Endodermal cell (in vitro differentiated cells): ENCODE data around the gene SPNS3. TPM values are rescaled to one million over a fixed set of nuclear protein-coding genes. Genes with fewer than 3 reads are reported as not detected.

Experiments
- DNase-seq: peaks from one replicate; pipeline ENCODE4 v3.0.0-alpha.2; 2017
- H3K27ac ChIP-seq: 2 replicates; pipeline ENCODE4 v1.5.1; 2013; ENCODE audit warnings: mild to moderate bottlenecking, low read depth, low read length, moderate library complexity
- H3K27me3 ChIP-seq: 2 replicates; pipeline ENCODE4 v1.6.1; 2013; ENCODE audit warnings: mild to moderate bottlenecking, low read length, moderate library complexity; ENCODE audit not compliant: insufficient read depth, control insufficient read depth, poor library complexity, severe bottlenecking
- H3K36me3 ChIP-seq: 2 replicates; pipeline ENCODE4 v1.7.0; 2013; ENCODE audit warnings: mild to moderate bottlenecking, low read length, moderate library complexity; ENCODE audit not compliant: control insufficient read depth, insufficient read depth
- H3K4me1 ChIP-seq: one replicate; pipeline ENCODE4 v1.7.0; 2013; ENCODE audit warnings: low read length; ENCODE audit not compliant: control insufficient read depth, insufficient read depth
- H3K4me3 ChIP-seq: 2 replicates; pipeline ENCODE4 v1.5.1; 2013; ENCODE audit warnings: mild to moderate bottlenecking, low read length, moderate library complexity
- H3K9ac ChIP-seq: 2 replicates; pipeline ENCODE4 v1.6.1; 2013; ENCODE audit warnings: mild to moderate bottlenecking, low read length, moderate library complexity; ENCODE audit not compliant: poor library complexity, severe bottlenecking; ENCODE audit errors: extremely low read depth
- H3K9me3 ChIP-seq: 2 replicates; pipeline ENCODE4 v1.6.1; 2013; ENCODE audit warnings: mild to moderate bottlenecking, low read length, moderate library complexity; ENCODE audit not compliant: control insufficient read depth
- H3K27ac Mint-ChIP-seq: 2 replicates; pipeline ENCODE4 v1.8.0; 2020; ENCODE audit warnings: mixed read lengths
- H3K27me3 Mint-ChIP-seq: 2 replicates; pipeline ENCODE4 v1.8.0; 2021; ENCODE audit warnings: mild to moderate bottlenecking, mixed read lengths; ENCODE audit not compliant: insufficient read depth
- H3K36me3 Mint-ChIP-seq: 2 replicates; pipeline ENCODE4 v1.8.0; 2020; ENCODE audit warnings: low read depth, mixed read lengths
- H3K4me1 Mint-ChIP-seq: 2 replicates; pipeline ENCODE4 v1.8.0; 2020; ENCODE audit warnings: mixed read lengths
- H3K4me3 Mint-ChIP-seq: 2 replicates; pipeline ENCODE4 v1.8.0; 2020; ENCODE audit warnings: mild to moderate bottlenecking, moderate library complexity, mixed read lengths
- H3K9me3 Mint-ChIP-seq: 2 replicates; pipeline ENCODE4 v1.8.0; 2020; ENCODE audit warnings: mild to moderate bottlenecking, mixed read lengths
- WGBS, 2 experiments: methylation state at CpG; one replicate each; pipeline versions ENCODE4 v1.1.5 to v1.1.7; 2013; ENCODE audit warnings: missing lambda C conversion rate in 2 of 2, mixed read lengths in 1 of 2; ENCODE audit not compliant: insufficient coverage in 1 of 2, insufficient read length in 1 of 2; 5-methylcytosine and 5-hydroxymethylcytosine counted together
- total RNA-seq, 2 donors: library from RNA; stranded (reverse); fragmentation: NEBNext Ultra II Directional in 1 of 2; extraction: Animal tissue kit (Norgen Biotek cat#: 25700) in 1 of 2; gene quantifications; 2 replicates in 1 of 2; 3 replicates in 1 of 2; pipeline ENCODE4 v1.2.1, GENCODE V29; 2021
- TF ChIP-seq, protein P1 (sequence below): fragments of 200-600 bp; sonication (generic); conservative IDR thresholded peaks from 2 replicates; pipeline ENCODE4 v1.5.0; 2021; ENCODE audit warnings: antibody characterized with exemption, mild to moderate bottlenecking

The SPNS3 gene
- total RNA-seq, 2 donors from 2014 or later: not detected

DNA sequence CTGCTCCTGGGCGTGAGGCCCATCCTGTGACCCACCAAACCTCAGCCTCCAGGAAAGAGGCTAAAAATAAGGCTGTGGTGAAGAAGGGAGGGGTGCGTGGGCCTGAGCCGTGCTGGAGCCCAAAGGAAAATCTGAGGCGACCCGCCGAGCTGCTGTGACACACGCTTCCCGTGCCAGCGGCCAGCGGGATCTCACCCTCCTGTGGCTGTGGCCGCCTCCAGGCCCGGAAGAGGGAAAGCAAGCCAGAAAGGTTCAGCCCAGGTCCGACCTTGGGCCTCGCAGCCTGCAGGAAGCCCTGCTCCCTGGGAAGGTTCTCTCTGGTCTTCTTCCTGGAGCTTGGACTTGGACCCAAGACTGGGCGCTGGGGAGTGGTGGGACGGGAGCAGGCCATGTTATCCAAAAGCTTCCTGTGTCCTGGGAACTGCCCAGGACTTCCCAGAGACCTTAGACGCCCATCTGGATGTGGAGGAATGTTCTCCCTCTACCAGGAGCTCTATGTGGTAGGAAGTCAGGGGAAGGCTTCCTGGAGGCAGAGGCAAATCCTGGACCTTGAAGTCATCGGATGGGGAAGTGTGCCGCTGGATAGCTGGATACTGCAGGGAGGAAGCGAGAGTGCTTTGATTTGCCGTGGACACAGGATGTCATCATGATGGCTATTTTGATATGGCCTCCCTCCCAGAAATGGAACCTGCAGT, 76.3 kb downstream of the SPNS3 start:
- H3K4me3 Mint-ChIP-seq: no peak overlapping the region
- no peak for DNase-seq
- no peak overlapping the region for H3K4me3 ChIP-seq

DNA sequence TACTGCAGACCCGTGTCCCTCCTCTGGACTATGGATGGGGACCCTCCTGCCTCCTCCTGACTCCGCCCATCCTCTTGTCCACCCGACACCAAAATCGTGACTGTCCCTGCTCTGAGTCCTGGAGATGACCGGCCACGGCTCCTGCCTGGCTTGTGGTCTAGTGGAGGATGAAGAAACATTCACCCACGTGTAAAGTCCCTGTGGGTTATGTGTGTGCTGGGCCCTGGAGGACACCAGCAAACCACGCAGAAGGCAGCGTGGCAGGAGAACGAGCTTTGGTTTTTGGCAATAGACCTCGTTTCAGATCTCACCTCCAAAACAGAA, 76.8 kb downstream of the SPNS3 start:
- no peak for DNase-seq
- Mint-ChIP-seq H3K4me3 (no peak overlapping the region), H3K4me1 (no peaks in the 10 kb centered on the region), H3K27me3 (peaks cover 9% of the 10 kb centered on the region), H3K27ac (no peak overlapping the region), H3K9me3 (no peaks in the 10 kb centered on the region), H3K36me3 (no peaks in the 10 kb centered on the region)
- Histone ChIP-seq H3K9ac (no peak overlapping the region), H3K27me3 (no peaks in the 10 kb centered on the region), H3K4me3 (no peak overlapping the region), H3K27ac (no peak overlapping the region), H3K9me3 (no peaks in the 10 kb centered on the region), H3K36me3 (no peaks in the 10 kb centered on the region), H3K4me1 (no peaks in the 10 kb centered on the region)
- TF ChIP-seq, protein P1, sequence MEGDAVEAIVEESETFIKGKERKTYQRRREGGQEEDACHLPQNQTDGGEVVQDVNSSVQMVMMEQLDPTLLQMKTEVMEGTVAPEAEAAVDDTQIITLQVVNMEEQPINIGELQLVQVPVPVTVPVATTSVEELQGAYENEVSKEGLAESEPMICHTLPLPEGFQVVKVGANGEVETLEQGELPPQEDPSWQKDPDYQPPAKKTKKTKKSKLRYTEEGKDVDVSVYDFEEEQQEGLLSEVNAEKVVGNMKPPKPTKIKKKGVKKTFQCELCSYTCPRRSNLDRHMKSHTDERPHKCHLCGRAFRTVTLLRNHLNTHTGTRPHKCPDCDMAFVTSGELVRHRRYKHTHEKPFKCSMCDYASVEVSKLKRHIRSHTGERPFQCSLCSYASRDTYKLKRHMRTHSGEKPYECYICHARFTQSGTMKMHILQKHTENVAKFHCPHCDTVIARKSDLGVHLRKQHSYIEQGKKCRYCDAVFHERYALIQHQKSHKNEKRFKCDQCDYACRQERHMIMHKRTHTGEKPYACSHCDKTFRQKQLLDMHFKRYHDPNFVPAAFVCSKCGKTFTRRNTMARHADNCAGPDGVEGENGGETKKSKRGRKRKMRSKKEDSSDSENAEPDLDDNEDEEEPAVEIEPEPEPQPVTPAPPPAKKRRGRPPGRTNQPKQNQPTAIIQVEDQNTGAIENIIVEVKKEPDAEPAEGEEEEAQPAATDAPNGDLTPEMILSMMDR: no peak
- WGBS, 2 experiments: 88% methylated on average over 6 to 11 of the region's 11 CpGs

More for the DNA sequence above, 76.3 kb downstream of the SPNS3 start:
- 91 to 92% methylated on average over 18 to 21 of the region's 21 CpGs for WGBS, 2 experiments
- peaks cover 9% of the 10 kb centered on the region for H3K27me3 Mint-ChIP-seq
- no peaks in the 10 kb centered on the region for H3K36me3 Mint-ChIP-seq
- Histone ChIP-seq H3K27me3 (no peaks in the 10 kb centered on the region), H3K9me3 (no peaks in the 10 kb centered on the region), H3K4me1 (no peaks in the 10 kb centered on the region), H3K36me3 (no peaks in the 10 kb centered on the region), H3K9ac (no peak overlapping the region), H3K27ac (no peak overlapping the region)
- peaks cover 2% of the 10 kb centered on the region for H3K4me1 Mint-ChIP-seq
- H3K9me3 Mint-ChIP-seq: no peaks in the 10 kb centered on the region
- TF ChIP-seq, protein P1: no peak
- no peak overlapping the region for H3K27ac Mint-ChIP-seq

DNA sequence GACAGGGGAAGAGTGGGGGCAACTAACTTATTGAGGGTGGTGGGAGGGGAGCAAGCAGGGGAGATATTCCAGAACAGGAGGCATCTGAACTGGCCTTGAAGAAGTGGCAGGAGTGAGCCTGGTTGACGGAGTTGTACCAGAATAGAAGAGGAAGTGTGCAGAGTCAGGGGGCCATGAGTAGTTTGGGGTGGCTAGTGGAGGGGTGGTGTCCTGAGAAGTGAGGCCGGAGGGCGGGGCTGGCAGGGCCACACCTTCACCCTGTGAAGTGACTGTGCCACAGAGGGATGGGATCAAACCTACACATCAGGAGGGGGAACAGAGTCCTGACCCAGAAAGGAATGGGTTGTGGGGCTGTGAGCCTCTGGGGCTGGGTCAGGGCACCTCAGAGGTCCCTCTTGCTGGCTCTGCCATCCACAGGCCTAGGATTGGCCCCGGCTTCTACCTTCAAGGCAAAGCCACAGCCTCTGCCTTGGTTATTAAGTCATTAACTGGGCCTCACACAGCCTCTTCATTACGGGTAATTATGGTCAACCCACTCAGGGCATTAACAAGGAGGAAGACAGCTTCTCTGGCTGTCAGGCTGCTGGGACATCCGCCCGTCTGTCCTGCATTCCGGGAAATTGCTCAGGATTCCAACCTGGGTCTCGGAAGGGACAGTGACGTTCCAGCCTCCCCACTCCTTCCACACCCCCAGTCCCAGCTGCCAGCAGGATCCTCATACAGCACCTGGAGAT, 77.6 kb downstream of the SPNS3 start:
- no peak overlapping the region for H3K27ac ChIP-seq
- H3K4me3 ChIP-seq: no peak overlapping the region
- Mint-ChIP-seq H3K4me3 (no peak overlapping the region), H3K36me3 (no peaks in the 10 kb centered on the region), H3K27ac (no peak overlapping the region), H3K27me3 (peaks cover 9% of the 10 kb centered on the region), H3K9me3 (no peaks in the 10 kb centered on the region), H3K4me1 (no peaks in the 10 kb centered on the region)
- no peaks in the 10 kb centered on the region for H3K9me3 ChIP-seq
- no peak for DNase-seq
- H3K4me1 ChIP-seq: no peaks in the 10 kb centered on the region
- WGBS, 2 experiments: 89 to 93% methylated on average over 8 to 10 of the region's 10 CpGs
- no peaks in the 10 kb centered on the region for H3K36me3 ChIP-seq
- no peaks in the 10 kb centered on the region for H3K27me3 ChIP-seq
- TF ChIP-seq, protein P1: no peak
- no peak overlapping the region for H3K9ac ChIP-seq
